Type B pancreatic cell (in vitro differentiated cells): Measurements from ENCODE around the gene ZFYVE9. TPM values are rescaled to one million over a fixed set of nuclear protein-coding genes. Genes with fewer than 3 reads are reported as not detected.
"Not testable (repeated sequence)": the region's sequence is repeated elsewhere in the genome, so short reads cannot be mapped to it uniquely, and the experiment has no call there.

Source experiments
- DNase-seq: peaks from one replicate; pipeline ENCODE4 v3.0.0; 2021; ENCODE audit warnings: mixed read lengths; ENCODE audit not compliant: unreplicated experiment; ENCODE audit errors: extremely low spot score
- H3K27ac Mint-ChIP-seq: 2 replicates; pipeline ENCODE4 v1.8.0; 2021; ENCODE audit warnings: mild to moderate bottlenecking, mixed read lengths
- H3K27me3 Mint-ChIP-seq: 2 replicates; pipeline ENCODE4 v1.8.0; 2021; ENCODE audit warnings: mixed read lengths
- H3K36me3 Mint-ChIP-seq: 2 replicates; pipeline ENCODE4 v1.8.0; 2021; ENCODE audit warnings: mixed read lengths
- H3K4me1 Mint-ChIP-seq: one replicate; pipeline ENCODE4 v1.8.0; 2021; ENCODE audit warnings: mixed read lengths; ENCODE audit not compliant: unreplicated experiment
- H3K4me3 Mint-ChIP-seq: 2 replicates; pipeline ENCODE4 v1.8.0; 2021; ENCODE audit warnings: mild to moderate bottlenecking, mixed read lengths
- H3K9me3 Mint-ChIP-seq: 2 replicates; pipeline ENCODE4 v1.8.0; 2021; ENCODE audit warnings: mixed read lengths
- total RNA-seq: library from RNA; stranded (reverse); gene quantifications from 2 replicates; pipeline ENCODE4 v1.2.1, GENCODE V29; 2021; ENCODE audit warnings: low replicate concordance
- TF ChIP-seq, protein P1 (sequence below): fragments of 200-600 bp; sonication (generic); conservative IDR thresholded peaks from 2 replicates; pipeline ENCODE4 v1.5.0; 2021; ENCODE audit warnings: antibody characterized with exemption, mild to moderate bottlenecking

ZFYVE9 gene
- total RNA-seq, 1 donor from 2014 or later: 30.6 TPM

DNA sequence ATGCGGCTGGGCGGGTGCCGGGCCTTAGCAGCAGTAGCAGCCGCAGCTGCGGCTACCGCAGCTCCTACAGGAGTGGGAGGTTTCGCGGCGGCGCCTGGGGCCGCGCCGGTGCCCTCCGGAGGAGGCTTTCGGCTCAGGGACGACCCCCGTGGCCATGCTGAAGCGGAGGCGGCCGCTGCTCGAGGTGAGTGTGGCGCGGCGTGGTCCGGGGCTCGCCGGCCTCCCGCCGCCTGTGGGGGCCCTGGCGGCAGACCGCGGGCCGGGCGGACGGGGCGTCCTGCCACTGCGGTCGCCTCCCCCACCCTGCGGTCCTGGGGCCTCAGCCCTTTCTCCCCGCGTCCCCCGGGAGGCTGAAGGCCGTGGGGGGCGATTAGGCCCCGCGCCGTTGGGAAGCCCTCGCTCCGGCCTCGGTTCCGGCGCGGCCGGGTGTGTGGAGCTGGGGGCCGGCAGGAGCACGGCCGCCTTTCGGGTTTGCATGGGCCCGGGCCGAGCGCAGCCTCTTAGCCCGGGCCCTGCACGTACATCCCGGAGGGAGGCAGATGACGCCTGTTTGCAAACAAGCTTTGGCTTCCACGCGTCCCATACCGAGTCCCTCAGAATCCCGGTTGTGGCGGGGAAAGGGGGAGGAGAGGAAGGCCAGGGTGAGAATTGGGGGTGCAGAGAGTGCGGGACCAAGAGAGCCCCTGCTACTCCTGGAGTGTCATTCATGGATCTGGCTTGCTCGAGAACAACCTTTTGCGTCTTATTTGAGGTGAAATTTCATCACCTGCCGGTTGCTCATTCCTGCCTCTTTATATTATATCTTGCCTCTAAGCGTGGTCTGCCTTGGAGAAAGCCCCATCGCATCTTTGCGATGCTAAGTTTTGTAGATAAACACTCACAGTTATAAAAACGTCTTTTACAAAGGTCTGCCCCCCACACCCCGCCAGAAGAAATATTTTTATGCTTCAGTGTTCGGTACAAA lies 613 bp downstream of the ZFYVE9 start:
- Mint-ChIP-seq H3K9me3 (no peaks in the 10 kb centered on the region), H3K4me3 (peak overlapping the region; percentile 94), H3K4me1 (peaks cover 16% of the 10 kb centered on the region), H3K27me3 (no peaks in the 10 kb centered on the region), H3K27ac (peak overlapping the region; percentile 91), H3K36me3 (no peaks in the 10 kb centered on the region)
- TF ChIP-seq, protein P1, sequence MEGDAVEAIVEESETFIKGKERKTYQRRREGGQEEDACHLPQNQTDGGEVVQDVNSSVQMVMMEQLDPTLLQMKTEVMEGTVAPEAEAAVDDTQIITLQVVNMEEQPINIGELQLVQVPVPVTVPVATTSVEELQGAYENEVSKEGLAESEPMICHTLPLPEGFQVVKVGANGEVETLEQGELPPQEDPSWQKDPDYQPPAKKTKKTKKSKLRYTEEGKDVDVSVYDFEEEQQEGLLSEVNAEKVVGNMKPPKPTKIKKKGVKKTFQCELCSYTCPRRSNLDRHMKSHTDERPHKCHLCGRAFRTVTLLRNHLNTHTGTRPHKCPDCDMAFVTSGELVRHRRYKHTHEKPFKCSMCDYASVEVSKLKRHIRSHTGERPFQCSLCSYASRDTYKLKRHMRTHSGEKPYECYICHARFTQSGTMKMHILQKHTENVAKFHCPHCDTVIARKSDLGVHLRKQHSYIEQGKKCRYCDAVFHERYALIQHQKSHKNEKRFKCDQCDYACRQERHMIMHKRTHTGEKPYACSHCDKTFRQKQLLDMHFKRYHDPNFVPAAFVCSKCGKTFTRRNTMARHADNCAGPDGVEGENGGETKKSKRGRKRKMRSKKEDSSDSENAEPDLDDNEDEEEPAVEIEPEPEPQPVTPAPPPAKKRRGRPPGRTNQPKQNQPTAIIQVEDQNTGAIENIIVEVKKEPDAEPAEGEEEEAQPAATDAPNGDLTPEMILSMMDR: peak; percentile 26
- peak; percentile 75 for DNase-seq

DNA sequence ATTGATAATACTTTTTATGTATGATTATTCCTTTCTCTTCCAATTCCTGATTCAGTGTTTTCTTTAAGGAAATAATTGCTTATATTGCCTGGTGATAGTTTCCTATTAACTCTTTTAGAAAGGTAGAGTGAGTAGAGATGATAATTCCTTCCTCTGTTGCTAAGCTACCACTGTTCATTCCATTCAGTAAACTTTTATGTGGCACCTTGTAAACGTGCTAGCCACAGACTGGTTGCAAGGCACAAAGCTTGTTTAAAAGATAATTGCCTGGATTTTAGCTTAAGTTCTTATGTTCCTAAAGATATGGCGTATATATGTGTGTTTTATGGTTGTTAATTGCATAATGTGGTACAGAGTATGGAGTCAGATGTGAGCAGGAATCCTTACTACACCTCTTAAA lies 3.2 kb downstream of the ZFYVE9 start:
- Mint-ChIP-seq H3K9me3 (no peaks in the 10 kb centered on the region), H3K4me1 (peaks cover 18% of the 10 kb centered on the region), H3K4me3 (peak overlapping the region; percentile 28), H3K27ac (peak overlapping the region; percentile 20), H3K36me3 (no peaks in the 10 kb centered on the region), H3K27me3 (no peaks in the 10 kb centered on the region)
- no peak for DNase-seq
- TF ChIP-seq, protein P1: no peak

DNA sequence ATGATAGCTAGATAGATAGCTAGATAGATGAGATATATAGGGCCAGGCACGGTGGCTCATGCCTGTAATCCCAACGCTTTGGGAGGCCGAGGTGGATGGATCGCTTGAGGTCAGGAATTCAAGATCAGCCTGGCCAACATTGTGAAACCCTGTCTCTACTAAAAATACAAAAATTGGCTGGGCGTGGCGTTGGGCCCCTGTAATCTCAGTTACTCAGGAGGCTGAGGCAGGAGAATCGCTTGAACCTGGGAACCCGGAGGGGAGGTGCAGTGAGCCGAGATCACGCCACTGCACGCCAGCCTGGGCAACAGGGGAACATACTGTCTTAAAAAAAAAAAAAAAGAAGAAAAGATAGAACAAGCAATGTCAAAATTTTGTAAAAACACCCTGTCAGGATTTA lies 8.6 kb downstream of the ZFYVE9 start:
- not testable (repeated sequence) for DNase-seq, H3K27ac Mint-ChIP-seq, H3K4me3 Mint-ChIP-seq, H3K9me3 Mint-ChIP-seq, H3K36me3 Mint-ChIP-seq, H3K27me3 Mint-ChIP-seq, H3K4me1 Mint-ChIP-seq

DNA sequence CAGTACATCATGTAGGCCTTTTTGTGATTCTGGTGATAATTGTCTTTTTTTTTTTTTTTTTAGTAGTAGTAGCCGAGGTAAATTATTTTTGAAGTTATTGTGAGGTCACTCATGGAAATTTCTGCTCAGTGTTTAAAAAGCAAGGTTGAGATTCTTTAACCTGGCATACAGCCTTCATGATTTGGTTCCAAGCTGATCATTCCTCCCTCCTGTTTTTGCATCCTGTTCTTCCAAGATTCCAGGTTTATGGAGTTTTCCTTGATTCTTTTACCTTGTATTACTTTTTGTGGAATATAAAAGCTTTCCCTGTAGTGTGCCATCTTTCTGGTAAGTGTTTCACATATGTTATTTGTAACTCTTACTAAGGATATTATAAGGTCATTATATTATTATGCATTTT lies 9.1 kb downstream of the ZFYVE9 start:
- Mint-ChIP-seq H3K9me3 (peaks cover 4% of the 10 kb centered on the region), H3K4me1 (peaks cover 10% of the 10 kb centered on the region), H3K27ac (no peak overlapping the region), H3K27me3 (no peaks in the 10 kb centered on the region), H3K36me3 (peaks cover 4% of the 10 kb centered on the region), H3K4me3 (no peak overlapping the region)
- TF ChIP-seq, protein P1: no peak
- no peak for DNase-seq

DNA sequence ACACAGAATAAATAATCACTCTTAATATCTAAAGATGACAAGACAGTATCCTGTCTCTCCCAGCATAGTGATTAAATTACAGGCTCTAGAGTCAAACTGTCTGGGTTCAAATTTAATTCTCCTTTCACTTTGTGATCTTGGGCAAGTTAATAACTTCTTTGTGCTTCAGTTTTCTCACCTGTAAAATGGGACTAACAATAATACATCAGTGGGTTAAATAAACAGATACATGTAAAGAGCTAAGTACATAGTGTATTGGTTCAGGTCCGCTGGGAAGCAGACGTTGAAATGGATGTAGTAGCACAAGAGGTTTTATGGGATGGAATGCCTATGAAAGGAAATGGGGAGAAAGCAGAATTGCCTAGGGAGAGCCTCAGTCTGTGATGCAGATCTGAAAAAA lies 10.7 kb downstream of the ZFYVE9 start:
- TF ChIP-seq, protein P1: no peak
- DNase-seq: no peak
- Mint-ChIP-seq H3K4me3 (no peak overlapping the region), H3K27ac (no peak overlapping the region), H3K27me3 (no peaks in the 10 kb centered on the region), H3K4me1 (peaks cover 10% of the 10 kb centered on the region), H3K36me3 (peaks cover 5% of the 10 kb centered on the region), H3K9me3 (peaks cover 7% of the 10 kb centered on the region)

DNA sequence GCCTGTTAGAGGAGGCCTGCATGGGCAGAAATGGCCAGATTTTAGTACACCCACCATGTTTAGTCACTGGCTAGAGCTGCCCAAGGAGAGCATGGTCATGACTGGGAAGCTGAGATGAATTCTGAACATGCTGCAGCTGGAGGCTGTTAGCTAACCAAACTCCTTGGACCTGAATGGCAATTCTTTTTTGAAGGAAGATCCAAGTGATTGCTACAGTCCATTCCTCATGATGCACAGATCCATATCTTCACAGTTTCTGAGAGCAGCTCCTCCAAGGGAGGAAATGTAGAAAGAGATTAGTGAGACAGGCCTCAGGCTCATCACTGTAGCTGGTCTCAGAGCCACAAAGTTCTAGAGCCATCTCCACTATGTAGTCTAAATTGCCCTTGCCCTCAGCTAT lies 11.1 kb downstream of the ZFYVE9 start:
- TF ChIP-seq, protein P1: no peak
- no peak overlapping the region for H3K27ac Mint-ChIP-seq
- peaks cover 9% of the 10 kb centered on the region for H3K36me3 Mint-ChIP-seq
- peaks cover 11% of the 10 kb centered on the region for H3K9me3 Mint-ChIP-seq
- no peak for DNase-seq
- H3K4me3 Mint-ChIP-seq: no peak overlapping the region
- H3K27me3 Mint-ChIP-seq: no peaks in the 10 kb centered on the region
- peaks cover 10% of the 10 kb centered on the region for H3K4me1 Mint-ChIP-seq
